BJ (cell line): ENCODE measurements around the gene FGD5. TPM values are rescaled to one million over a fixed set of nuclear protein-coding genes. Genes with fewer than 3 reads are reported as not detected.

Experiments used
- CTCF ChIA-PET: fragments of 350-600 bp; formaldehyde crosslinking; extraction: SDS; loops from one replicate; lab custom pipeline; 2021; ENCODE audit warnings: antibody characterized with exemption, inconsistent platforms; lab: Yijun Ruan, JAX
- POLR2A ChIA-PET: fragments of 300-600 bp; sonication (Branson Sonifier 250); formaldehyde crosslinking; extraction: SDS; loops from one replicate; lab custom pipeline; 2021; ENCODE audit warnings: antibody characterized with exemption; lab: Charles Lee
- DNase-seq: peaks from one replicate; pipeline ENCODE4 v3.0.0-alpha.2; 2011; ENCODE audit warnings: low read depth
- H3K27me3 ChIP-seq: 2 replicates; pipeline ENCODE4 v1.6.0; 2011; ENCODE audit warnings: low read length; ENCODE audit not compliant: control insufficient read depth, insufficient read depth
- H3K36me3 ChIP-seq: 2 replicates; pipeline ENCODE4 v1.5.1; 2011; ENCODE audit warnings: low read length; ENCODE audit not compliant: control insufficient read depth, insufficient read depth
- H3K4me3 ChIP-seq: 2 replicates; pipeline ENCODE4 v1.5.1; 2011; ENCODE audit warnings: low read depth, mild to moderate bottlenecking, control low read depth, low read length
- polyA plus RNA-seq: library from polyadenylated mRNA; depleted of rRNA; stranded (reverse); fragments of >200 nt; gene quantifications from 2 replicates; pipeline ENCODE4 v1.2.3, GENCODE V29; 2011
- TF ChIP-seq, protein P1 (sequence below): IDR thresholded peaks from 2 replicates; pipeline ENCODE4 v1.5.1; 2011; ENCODE audit warnings: low read depth, mild to moderate bottlenecking, control low read depth, inconsistent platforms, low read length, moderate library complexity; ENCODE audit not compliant: insufficient read depth

Gene FGD5
- polyA plus RNA-seq, 1 experiment: not detected

- Histone ChIP-seq H3K27me3 (no peaks in the 10 kb centered on the region), H3K4me3 (no peak overlapping the region), H3K36me3 (no peaks in the 10 kb centered on the region)
- ChIA-PET CTCF (interaction anchor here (1.0 kb wide), 1 partner anchor 14 kb away, joined by 3 read pairs; no protein-coding TSS in a partner anchor), POLR2A (no interaction called here)
- DNase-seq: no peak
- TF ChIP-seq, protein P1, sequence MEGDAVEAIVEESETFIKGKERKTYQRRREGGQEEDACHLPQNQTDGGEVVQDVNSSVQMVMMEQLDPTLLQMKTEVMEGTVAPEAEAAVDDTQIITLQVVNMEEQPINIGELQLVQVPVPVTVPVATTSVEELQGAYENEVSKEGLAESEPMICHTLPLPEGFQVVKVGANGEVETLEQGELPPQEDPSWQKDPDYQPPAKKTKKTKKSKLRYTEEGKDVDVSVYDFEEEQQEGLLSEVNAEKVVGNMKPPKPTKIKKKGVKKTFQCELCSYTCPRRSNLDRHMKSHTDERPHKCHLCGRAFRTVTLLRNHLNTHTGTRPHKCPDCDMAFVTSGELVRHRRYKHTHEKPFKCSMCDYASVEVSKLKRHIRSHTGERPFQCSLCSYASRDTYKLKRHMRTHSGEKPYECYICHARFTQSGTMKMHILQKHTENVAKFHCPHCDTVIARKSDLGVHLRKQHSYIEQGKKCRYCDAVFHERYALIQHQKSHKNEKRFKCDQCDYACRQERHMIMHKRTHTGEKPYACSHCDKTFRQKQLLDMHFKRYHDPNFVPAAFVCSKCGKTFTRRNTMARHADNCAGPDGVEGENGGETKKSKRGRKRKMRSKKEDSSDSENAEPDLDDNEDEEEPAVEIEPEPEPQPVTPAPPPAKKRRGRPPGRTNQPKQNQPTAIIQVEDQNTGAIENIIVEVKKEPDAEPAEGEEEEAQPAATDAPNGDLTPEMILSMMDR: no peak
Observed at GRCh38 chr3:14957925-14958324, 139.2 kb downstream of the FGD5 start.

DNA sequence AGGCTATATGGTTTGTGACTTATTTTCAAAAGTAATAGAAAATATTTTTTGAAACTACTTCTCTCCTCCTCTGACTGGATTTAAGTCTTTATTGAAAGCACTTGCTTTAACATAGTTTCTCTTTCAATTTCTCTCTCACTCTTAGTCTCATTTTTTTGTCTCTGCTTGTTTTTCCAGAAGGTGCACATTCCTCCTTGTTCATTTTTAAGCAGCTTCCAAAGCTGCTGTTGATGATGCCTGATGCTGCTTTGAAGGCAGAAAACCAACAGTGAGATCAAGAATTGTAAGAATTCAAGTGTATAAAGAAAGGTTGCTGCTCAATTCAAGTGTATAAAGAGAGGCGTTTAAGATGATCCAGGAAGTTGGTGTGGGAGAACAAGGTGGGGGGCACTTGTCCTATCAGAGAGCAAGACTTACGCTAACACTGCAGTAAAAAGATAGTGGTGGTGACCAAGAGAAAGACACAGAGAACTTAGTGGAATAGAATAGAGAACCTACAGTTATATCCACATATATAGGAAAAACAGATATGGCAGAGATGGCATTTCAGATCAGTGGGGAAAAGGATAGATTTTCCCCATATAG lies 140.7 kb downstream of the FGD5 start:
- Histone ChIP-seq H3K27me3 (no peaks in the 10 kb centered on the region), H3K36me3 (no peaks in the 10 kb centered on the region; the same call in 1 of the 2 replicates), H3K4me3 (no peak overlapping the region)
- no peak for DNase-seq
- POLR2A ChIA-PET: no interaction called here
- TF ChIP-seq, protein P1: no peak
- CTCF ChIA-PET: interaction anchor here (0.6 kb wide), 1 partner anchor 308 kb away, joined by 3 read pairs; the partner anchor contains the start of gene CCDC174

- ChIA-PET POLR2A (no interaction called here), CTCF (no interaction called here)
- no peaks in the 10 kb centered on the region; the same call in 1 of the 2 replicates for H3K36me3 ChIP-seq
- DNase-seq: no peak
- TF ChIP-seq, protein P1: no peak
- no peak overlapping the region for H3K4me3 ChIP-seq
- H3K27me3 ChIP-seq: no peaks in the 10 kb centered on the region
Observed at GRCh38 chr3:14962762-14963161, 144.0 kb downstream of the FGD5 start.

DNA sequence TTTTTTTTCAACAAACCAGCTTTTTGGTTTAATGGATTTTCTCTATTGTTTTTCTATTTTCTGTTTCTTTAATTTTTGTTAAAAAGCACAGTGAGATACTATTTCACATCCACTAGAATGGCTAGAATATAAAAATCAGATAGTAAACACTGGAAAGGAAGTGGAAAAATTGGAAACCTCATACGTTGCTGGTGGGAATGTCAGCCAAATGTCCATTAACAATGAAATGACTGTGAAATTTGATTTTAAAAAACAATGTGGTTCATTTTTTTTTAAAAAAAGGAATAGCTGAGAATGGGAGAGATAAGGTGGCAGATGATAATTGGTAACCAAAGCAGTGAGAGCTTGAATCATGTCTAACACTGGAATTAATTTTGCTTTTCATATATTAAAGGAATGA lies 148.5 kb downstream of the FGD5 start:
- TF ChIP-seq, protein P1: no peak
- Histone ChIP-seq H3K27me3 (no peaks in the 10 kb centered on the region), H3K36me3 (no peaks in the 10 kb centered on the region; the same call in 1 of the 2 replicates), H3K4me3 (no peak overlapping the region)
- ChIA-PET CTCF (interaction anchor here (1.3 kb wide), 1 partner anchor 41 kb away, joined by 5 read pairs; no protein-coding TSS in a partner anchor), POLR2A (no interaction called here)
- no peak for DNase-seq

GRCh38 chr3:14969671-14970070 lies 150.9 kb downstream of the FGD5 start:
- ChIA-PET POLR2A (no interaction called here), CTCF (no interaction called here)
- Histone ChIP-seq H3K27me3 (no peaks in the 10 kb centered on the region), H3K4me3 (no peak overlapping the region), H3K36me3 (peaks cover 2% of the 10 kb centered on the region)
- DNase-seq: no peak
- TF ChIP-seq, protein P1: no peak
